Measurements from ENCODE around the gene LIG4.

GRCh38 chr13:108185223-108185622, 30.1 kb downstream of the LIG4 start:
- TF ChIP-seq CTCF (IDR thresholded peaks at IDR 0.05) (no peak), POLR2AphosphoS5 (IDR thresholded peaks at IDR 0.05) (no peak), EP300 (IDR thresholded peaks at IDR 0.05) (no peak), POLR2A (IDR thresholded peaks at IDR 0.05; ENCODE audit: low read depth) (no peak)

All from esophagus muscularis mucosa (tissue), 4 donors.